Measurements from ENCODE around the gene ENTPD2. TPM values are rescaled to one million over a fixed set of nuclear protein-coding genes. Genes with fewer than 3 reads are reported as not detected.

Gene ENTPD2
- total RNA-seq, 1 experiment from 2014 or later, result not detected

DNA sequence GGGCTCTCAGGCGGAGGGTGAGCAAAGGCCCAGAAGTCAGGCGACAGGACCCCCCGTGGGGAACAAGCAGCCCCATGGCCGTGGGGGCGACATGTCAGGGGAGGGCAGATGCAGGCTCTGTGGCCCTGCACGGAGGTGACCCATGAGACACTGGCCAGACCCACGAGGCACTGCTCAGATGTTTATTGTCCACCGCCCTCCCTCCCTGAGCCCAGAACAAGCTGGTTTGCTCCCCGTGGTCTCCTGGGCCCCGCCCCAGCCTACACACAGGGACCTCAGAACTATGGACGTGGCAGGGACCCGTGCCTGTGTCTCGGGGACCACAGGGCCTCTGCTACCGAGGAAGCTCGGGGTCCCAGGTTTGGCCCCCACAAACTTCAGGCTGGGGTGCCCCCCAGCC, 23.9 kb downstream of the ENTPD2 start:
- no peak for DNase-seq (ENCODE audit: low spot score)

DNA sequence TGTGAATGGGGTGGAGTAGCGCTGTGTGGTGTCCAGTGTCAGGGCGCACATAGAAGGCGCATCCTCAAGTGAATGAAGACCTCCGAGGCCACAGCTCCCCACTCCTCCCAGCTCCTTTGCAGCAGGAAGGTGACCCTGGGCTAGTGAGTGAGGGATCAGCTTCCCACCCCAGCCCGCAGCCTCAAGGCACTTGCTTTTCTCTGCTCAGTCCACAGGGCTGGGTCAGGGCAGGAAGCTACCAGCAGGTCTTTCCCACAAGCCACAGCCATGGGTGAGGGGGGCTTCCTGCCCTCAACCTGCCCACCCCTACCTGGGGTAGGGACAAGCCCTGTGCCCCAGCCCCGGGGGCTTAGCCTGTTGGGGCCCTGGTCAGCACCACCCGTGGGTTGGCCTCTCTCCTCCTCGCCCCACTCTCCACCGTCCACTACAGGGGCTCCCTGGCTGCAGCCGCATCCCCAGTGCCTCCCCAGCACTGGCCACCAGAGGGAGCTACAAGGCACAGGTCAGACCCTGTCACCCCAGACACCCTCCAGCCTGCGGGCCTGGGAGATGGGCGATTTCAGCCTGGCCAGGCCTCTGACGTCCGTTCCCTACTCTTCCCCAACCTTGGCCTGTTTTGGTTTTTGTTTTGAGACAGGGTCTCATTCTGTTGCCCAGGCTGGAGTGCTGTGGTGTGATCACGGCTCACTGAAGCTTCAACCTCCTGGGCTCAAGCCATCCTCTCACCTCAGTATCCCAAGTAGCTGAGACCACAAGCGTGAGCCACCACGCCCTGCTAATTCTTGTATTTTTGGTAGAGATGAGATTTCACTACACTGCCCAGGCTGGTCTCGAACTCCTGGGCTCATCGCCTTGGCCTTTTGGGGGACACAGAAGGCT, 24.6 kb downstream of the ENTPD2 start:
- peak; percentile 43 for DNase-seq (ENCODE audit: low spot score)

DNA sequence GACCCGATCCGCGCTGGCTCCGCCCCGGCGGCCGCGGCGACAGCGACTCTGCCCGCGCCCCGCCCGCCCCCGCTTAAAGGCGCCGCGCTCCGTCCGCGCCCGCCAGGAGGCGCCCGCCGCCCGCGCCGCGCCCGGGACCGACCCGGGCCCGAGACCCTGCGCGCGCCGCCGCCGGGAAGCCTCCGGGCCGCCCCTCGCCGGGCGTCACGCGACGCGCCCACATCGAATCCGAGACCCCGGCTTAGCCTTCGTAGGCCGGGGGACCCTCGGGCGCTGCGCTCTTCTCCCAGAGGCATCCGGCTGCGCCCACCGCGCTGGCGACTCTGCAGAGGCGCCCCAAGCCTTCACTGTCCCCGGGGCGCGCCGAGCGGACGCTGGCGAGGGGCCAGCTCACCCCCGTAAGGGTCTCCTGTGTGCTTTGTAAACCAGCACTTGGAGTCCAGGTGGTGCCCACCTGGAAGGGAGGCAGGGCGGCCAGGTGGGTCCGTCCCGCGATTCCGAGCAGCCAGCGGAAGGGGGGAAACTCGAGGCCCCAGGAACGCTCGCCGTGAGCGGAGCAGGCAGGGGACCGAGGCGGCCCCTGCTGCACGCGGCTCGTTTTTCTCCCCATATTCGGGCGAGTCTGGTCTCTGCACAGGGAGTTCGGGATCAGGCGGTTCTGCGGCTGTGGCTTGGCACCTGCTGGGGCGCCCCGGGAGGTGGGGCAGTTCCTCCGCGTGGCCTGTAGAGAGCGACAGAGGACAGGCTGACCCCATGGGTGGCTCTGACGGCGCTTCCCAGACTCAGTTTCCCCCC, 25.4 kb downstream of the ENTPD2 start:
- peak; percentile 36 for DNase-seq (ENCODE audit: low spot score)

DNA sequence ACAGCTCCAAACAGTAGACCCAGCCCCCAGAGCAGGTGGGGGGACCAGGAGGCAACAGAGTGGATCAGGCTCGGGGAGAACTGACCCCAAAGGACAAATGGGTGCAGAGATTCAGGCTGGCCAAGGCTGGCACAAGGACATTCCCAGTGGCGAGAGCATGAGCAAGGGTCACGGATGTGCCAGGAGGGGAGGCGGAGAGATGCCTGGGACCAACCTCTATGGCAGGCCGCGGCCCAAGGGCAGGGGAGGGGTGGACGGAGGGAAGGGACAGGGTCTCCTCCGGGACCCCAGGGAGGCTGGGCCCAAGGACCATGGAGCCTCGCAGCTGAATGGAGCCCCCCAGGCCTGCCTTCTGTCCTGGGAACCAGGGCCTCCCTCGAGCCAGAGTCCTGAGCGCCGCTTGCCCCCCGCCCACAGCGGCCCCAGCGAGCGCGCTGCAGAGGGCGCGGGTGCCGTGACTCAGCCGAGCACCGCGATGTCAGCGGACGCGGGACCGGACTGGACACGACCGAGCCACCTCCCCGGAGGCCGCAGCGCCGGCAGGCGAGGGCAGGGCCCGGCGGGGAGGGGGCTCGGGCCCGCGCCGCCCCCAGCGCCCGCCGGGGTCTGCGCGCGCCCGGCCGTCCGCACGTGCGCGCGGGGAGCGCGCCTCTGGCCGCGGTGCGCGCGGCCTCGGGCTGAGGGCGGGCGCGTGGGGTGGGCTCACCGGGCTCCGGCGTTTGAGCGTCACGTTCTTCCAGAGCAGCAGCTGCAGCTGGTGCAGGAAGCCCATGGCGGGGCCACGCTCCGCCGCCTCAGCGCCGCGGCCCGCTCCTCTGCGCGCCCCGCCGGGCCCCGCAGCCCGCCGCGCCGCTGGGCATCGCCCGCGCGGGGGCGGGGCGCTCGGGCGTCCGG, 26.2 kb downstream of the ENTPD2 start, which contains the start of gene ABCA2:
ABCA2 (minus strand) TSS at position 869 of the 894 bp plus-strand sequence; CDS start at position 772, 97 bp downstream.
- DNase-seq (ENCODE audit: low spot score), result no peak

DNA sequence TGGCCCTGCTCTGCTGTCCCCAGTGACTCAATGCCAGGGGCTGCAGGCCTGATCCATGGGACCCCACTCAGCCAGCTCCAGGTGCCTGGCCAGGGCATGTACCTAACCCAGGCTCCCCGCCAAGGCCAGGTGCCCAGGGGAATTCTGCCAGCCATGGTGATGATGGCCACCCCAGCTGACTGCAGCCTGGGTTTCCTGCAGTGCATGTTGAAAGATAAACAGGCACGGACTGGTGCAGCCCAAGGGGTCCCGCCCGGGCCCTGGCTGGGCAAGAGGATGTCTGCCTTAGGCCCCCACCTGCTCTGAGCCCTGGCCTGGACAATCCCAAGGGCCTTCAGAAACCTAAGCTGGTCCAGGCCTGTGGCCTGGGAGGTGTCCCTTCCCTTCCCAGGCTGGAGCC, 27.0 kb downstream of the ENTPD2 start:
- no peak for DNase-seq (ENCODE audit: low spot score)

DNA sequence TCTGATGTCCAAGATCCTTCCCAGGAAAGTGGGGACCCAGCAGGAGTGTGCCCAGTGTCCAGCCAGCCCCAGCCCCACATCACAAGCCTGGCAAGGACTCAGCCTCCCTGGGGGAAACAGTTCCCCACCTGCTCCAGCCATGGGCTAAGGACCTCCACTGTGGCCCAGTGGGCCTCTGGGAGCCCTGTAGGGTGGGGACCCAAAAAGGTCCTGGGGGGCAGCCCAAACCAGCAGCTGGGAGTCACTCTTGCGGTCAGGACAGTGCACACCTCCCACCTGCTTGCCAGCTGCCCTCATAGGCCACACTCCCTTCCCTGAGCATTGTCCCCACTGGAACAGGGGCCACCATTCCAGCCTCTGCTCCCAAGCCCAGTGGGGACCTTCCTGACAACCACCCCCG, 27.5 kb downstream of the ENTPD2 start:
- DNase-seq (ENCODE audit: low spot score), result no peak

DNA sequence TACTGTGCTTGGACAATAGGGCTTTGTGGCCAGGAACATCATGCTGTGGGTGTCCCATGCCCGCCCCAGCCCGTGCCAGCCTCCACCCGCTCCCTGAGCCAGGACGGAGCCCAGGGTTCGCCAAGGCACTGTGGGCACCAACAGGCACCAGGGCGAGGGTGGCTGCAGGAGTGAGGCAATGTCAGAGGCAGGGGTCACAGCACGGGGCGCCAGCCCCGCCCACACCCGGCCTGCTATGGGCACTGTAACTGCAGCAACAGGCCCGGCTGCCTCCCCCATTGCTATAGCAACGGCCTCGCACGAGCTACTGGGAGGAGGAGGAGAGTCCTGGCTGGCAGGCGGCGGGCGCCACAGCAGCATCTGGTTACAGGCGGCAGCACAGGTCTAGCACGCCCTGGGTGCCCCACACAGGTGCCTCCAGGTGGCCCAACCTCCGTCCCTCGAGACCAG, 28.3 kb downstream of the ENTPD2 start:
- no peak for DNase-seq (ENCODE audit: low spot score)

DNA sequence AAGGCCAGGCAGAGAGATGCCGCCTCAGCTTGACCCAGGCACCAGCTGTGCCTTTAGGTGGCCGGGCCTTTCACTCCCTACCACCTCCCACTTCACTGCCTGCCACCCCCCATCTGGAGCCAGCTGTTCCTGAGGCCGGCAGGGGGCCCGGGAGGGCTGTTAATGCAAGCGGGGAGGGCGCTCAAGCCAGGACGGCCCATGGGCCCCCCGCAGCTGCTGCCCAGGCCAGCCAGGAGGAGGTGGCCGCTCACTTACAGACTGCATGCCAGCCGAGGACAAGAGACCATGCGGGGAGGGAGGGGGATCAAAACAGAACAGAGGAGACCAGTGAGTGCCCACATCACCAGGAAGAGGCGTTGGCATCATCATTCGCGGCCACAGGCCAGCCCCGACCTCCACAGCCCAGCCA, 30.3 kb downstream of the ENTPD2 start:
- no peak for DNase-seq (ENCODE audit: low spot score)

DNA sequence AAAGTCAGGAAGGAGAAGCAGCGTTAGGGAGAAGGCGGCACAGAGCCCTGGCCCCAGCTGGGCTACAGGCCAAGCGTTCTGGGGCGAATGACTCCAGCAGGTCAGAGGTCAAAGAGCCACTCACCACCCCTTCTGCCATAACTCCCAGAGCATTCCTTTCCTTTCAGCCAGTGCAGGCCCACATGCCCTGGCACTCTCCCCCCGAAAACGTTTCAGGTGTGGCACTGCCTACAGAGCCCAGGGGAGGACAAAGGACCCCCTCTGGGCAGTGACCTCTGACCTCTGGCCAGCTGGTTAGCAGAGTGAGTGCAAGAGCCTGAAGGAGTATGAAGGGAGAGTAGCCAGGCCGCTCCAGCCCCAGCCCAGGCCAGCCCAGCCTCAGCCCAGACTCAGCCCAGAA, 30.7 kb downstream of the ENTPD2 start:
- no peak for DNase-seq (ENCODE audit: low spot score)

DNA sequence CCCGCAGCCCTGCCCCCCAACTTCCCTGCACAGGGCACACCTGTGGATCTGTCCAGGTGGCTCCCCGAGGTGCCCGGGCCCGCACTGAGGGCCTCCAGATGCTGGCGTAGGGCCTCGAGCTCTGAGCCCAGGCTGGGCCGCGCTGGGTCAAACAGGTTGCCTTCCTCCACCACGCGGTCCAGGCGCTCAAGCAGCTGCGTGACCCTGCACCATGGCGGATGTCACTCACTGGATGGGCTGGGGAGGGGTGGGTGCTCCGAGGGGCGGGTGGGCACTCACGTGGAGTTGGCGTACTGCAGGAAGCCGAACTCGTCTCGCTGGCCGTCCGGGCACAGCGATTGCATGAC, 31.2 kb downstream of the ENTPD2 start:
- DNase-seq (ENCODE audit: low spot score), result no peak

DNA sequence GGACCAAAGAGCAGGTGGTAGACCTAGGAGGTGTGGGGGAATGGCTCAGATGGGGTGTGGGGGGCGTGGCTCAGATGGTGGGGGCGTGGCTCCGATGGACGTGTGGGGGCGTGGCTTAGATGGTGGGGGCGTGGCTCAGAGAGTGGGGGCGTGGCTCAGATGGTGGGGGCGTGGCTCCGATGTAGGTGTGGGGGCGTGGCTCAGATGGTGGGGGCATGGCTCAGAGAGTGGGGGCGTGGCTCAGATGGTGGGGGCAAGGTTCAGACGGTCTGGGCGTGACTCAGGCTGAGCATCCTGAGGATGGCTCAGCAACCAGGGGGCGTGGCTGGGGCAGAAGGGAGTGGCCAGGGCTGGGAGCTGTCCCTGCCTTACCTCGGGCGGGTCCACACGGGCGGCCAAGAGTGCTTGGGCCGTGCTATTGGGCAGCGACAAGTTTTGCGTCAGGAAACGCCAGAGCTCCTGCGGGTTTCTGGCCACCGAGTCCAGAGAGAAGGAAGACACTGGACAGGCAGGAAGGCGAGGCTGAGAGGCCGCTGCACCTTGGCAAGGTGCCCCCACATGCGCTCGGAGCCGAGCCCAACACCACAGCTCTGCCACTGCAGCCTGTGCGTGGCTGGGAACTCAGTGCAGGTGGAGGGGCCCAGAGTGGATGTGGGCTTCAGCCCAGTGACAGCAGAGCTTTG, 31.7 kb downstream of the ENTPD2 start:
- DNase-seq (ENCODE audit: low spot score), result peak; percentile 44

DNA sequence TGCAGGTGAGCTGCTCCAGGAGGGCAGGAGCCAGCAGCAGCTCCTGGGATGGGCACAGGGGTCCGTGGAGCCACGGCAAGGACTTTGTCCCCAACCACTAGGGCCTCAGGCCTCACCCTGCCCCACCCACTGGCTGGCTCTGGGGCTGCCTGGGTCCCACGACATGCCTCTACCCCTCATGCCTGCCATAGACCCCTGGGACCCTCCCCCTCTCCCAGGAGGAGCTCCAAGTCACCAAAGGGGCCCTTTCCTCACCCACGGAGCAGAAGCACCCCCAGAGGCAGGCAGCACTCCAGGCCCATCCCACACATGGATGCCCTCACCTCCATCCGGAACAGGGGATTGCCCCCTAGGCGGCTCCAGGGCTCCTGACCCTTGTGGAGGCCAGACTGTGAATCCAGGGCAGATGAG, 32.3 kb downstream of the ENTPD2 start:
- no peak for DNase-seq (ENCODE audit: low spot score)

DNA sequence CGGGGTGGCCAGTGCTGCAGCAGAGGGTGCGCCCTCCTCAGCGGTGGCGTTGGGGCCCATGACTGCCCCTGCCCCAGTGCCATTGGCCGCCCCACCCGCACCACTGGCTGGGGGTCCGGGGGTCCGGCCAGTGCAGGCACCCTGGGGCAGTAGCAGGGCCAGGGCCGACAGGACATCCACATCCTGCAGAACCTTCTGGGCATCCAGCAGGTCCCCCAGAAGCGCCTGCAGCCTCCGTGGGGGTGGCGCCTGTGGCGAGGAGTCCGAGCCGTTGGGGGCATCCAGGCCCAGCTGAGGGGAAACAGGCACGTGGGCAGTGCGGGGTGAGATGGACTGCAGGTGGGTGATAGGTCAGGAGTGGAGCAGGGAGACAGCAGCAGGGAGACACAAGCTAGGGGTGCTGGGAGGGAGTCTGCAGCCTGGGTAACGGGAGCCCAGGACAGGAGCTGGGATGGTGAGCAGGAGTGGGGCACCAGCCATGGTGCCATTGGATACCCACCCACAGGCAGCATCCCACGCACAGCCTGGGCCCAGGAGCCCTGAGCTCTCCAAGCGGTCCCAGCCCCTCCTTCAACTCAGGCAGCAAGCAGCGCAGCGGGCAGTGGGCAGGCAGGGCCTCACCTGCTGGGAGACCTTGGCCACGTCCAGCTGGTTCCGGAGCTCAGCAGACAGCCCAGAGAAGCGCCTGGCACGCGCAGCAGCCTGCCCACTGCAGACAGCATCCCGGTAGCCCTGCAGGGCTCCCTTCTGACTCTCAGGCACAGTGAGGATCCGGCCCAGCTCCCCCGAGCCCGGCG, 32.9 kb downstream of the ENTPD2 start:
- DNase-seq (ENCODE audit: low spot score), result no peak

DNA sequence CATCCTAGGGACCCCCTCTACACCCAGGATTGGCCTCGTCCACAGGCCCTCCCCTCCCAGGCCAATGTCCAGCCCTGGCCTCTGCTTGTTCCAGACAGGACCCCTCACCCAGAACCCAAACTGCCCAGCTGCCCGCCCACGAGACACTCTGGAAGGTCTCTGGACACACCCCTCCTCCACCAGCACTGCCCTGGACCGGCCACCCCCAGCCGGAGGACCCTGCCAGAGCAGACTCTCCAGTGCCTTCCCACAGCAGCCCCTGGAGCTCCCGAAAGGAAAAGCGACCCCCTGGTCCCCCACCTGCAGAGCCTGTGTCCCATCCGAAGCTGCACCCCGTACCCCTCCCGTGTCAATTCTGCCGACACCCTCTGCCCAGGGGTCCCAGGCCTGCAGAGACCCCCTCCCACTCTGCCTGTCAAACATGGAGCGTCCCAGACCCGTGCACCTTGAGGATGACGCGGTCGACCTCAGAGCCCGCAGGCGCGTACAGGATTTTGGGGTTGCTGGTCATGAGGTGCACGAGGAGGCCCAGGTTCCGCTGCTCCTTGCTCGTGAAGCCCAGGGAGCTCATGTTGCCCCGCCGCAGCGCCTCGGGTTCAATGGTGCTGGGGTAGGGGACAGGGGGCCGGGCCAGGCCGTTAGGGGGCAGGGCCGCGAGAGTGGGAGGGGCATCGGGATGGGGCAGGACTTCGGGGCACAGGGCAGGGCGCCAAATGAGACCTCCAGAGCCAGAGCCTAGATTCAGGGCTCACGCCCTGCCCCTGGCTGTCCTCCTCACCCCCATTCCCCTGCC, 33.8 kb downstream of the ENTPD2 start:
- no peak for DNase-seq (ENCODE audit: low spot score)

DNA sequence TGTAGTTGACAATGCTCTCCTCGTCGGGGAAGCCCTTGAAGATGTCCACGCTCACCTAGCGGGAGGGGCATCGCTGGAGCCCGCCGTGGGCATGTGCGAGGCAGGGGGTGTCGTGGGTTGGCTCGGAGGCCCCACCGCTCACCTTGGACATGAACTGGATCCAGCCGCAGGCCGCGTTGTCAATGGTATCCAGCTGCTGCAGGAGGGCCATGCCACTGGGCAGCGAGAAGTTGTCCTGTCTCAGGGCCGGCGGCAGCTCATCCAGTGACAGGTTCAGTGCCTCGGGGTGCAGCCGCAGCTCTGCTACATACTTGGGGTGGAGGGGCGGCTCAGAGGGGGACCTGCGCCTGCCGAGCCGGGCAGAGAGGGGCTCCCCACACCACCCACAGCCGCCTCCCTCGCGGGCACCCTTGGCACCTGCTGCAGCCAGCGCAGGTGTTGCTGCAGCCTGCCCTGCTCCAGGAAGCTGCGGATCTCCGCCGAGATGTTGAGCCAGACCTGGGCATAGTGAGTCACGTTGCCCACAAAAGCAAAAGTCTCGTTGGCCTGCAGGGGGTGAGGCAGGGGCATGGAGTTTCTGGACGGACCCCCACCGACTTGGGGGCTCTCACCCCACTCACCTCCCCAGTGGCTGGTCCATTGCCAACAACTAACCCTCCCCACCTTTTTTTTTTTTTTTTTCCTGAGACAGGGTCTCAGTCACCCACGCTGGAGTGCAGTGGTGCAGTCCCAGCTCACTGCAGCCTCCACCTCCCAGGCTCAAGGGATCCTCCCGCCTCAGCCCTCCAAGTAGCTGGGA, 34.9 kb downstream of the ENTPD2 start:
- no peak for DNase-seq (ENCODE audit: low spot score)

DNA sequence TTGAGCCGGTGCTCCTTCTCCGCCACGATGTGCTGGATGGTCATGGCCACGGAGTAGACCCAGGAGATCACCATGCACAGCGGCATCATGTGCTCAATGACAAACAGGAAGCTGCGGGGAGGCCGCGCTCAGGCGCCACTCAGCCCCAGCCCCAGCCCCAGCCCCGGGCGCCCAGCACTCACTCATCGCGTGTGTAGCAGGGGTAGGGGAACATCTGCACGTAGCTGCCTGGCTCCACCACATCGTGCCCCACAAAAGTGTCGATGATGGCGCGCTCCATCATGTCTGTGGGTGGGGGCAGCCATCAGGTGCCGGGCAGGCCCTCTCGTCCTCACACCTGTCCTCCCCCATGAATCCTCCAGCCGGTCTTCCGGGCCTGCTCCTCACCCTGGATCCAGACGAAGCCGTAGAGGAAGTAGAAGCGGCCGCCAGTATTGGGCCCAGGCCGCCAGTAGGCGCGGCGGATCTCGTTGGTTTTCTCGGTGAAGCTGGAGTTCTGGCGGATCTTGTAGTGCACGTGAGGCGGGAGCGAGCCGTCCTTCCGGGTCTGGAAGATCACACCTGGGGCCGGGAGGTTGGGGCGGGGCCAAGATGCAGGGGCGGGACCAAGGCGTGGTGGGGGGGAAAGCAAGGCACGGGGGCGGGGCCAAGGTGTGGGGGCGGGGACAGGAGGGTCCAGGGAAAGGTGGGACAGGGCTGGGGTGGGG, 35.9 kb downstream of the ENTPD2 start:
- no peak for DNase-seq (ENCODE audit: low spot score)

DNA sequence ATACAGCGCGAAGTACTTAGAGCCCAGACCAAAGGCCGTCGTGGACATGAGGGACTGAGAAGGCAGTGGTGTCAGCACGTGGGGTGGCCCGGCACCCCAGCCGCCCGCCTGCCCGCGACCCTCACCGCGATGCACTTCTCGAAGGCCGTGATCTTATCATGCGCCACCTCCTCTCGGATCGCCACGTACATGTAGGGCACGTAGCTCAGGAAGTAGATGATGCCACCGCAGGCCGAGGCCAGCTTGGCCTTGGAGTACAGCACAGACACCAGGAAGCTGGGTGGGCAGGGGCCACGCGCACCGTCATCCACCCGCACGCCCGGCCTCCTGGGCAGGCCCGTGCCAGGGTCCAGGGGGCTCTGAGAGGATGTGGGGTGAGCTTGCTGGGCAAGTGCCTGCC, 36.8 kb downstream of the ENTPD2 start:
- DNase-seq (ENCODE audit: low spot score), result no peak

DNA sequence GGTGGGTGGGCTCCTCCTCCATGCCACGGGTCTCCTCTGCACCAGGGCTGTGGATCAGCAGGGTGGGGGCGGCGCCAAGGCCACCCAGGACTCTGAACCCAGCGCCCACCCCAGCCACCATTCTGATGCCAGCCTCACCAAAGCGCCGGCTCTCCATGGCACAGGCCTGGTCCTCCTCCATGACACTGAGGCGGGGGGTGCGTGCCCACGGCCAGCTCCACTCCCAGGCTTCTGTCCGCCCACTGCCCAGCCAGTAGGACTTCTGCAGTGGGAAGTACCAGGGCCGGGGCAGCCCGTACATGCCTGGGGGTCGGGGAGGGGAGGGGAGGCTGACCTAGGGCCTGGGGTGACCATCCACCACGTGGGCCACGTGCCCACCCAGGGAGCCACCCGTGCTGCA, 37.4 kb downstream of the ENTPD2 start:
- DNase-seq (ENCODE audit: low spot score), result no peak
